Hypothalamus (tissue), 51 donors: Measurements from ENCODE around the gene PIWIL4.
A peak's percentile ranks its signal among the peaks of the same experiment; 100 is the strongest.

ENCODE experiments used
- DNase-seq, 51 donors: peaks; one replicate each; lab custom pipeline; 2025; lab: John Stamatoyannopoulos, UW

The PIWIL4 gene

GRCh38 chr11:94567181-94567670 is at the start of gene PIWIL4:
PIWIL4 (plus strand) TSS chr11:94567368; CDS start chr11:94567519, 151 bp downstream.
- no peak for DNase-seq

- DNase-seq, result no peak
Measured at GRCh38 chr11:94518300-94518699, 48.9 kb upstream of the PIWIL4 start.

GRCh38 chr11:94519478-94520084 is 47.6 kb upstream of the PIWIL4 start:
- peak in 2 of 51 donors; percentile 4 to 34 for DNase-seq

- DNase-seq, result no peak
Measured at GRCh38 chr11:94521684-94522083, 45.5 kb upstream of the PIWIL4 start.

GRCh38 chr11:94524341-94524740 is 42.8 kb upstream of the PIWIL4 start:
- DNase-seq, result no peak

GRCh38 chr11:94525546-94526324 is 41.4 kb upstream of the PIWIL4 start:
- DNase-seq, result peak in 15 of 51 donors; percentile 2 to 36 (median 12)

- DNase-seq, result no peak
Measured at GRCh38 chr11:94526645-94527438, 40.3 kb upstream of the PIWIL4 start.

- no peak for DNase-seq
Measured at GRCh38 chr11:94528551-94528950, 38.6 kb upstream of the PIWIL4 start.

- no peak for DNase-seq
Measured at GRCh38 chr11:94532211-94532610, 35.0 kb upstream of the PIWIL4 start.

- no peak for DNase-seq
Measured at GRCh38 chr11:94533206-94533605, 34.0 kb upstream of the PIWIL4 start.

GRCh38 chr11:94533696-94534630 is 33.2 kb upstream of the PIWIL4 start:
- DNase-seq, result no peak

GRCh38 chr11:94536386-94536785 is 30.8 kb upstream of the PIWIL4 start:
- no peak for DNase-seq

GRCh38 chr11:94537031-94537600 is 30.1 kb upstream of the PIWIL4 start:
- DNase-seq, result no peak

- no peak for DNase-seq
Measured at GRCh38 chr11:94539420-94539819, 27.7 kb upstream of the PIWIL4 start.

GRCh38 chr11:94543695-94544645 is 23.2 kb upstream of the PIWIL4 start, which contains the start of gene FUT4:
FUT4 (plus strand) TSS chr11:94543921; CDS start chr11:94544134, 213 bp downstream.
- peak in 48 of 51 donors; percentile 27 to 90 (median 66) for DNase-seq

GRCh38 chr11:94544646-94545263 is 22.4 kb upstream of the PIWIL4 start:
- peak in 8 of 51 donors; percentile 3 to 30 (median 17) for DNase-seq

- peak in 3 of 51 donors; percentile 4 to 12 (median 10) for DNase-seq
Measured at GRCh38 chr11:94545264-94546161, 21.7 kb upstream of the PIWIL4 start.
